Measurements from ENCODE around the gene TRIM47.

GRCh38 chr17:75917141-75917916 lies 38.9 kb upstream of the TRIM47 start:
- no peak for TF ChIP-seq EP300 (IDR thresholded peaks at IDR 0.05; ENCODE audit: borderline replicate concordance)
- no peak for TF ChIP-seq REST (IDR thresholded peaks at IDR 0.05; ENCODE audit: low read depth)
- TF ChIP-seq FOXM1 (IDR thresholded peaks at IDR 0.05; ENCODE audit: borderline replicate concordance, low read depth): no peak
- no peak for TF ChIP-seq CREB1 (IDR thresholded peaks at IDR 0.05; ENCODE audit: low read depth)
- no peak for TF ChIP-seq CEBPB (IDR thresholded peaks at IDR 0.05)
- TF ChIP-seq NFIC (IDR thresholded peaks at IDR 0.05): no peak
- TF ChIP-seq YY1 (IDR thresholded peaks at IDR 0.05; ENCODE audit: low read depth): no peak
- TF ChIP-seq MAX (IDR thresholded peaks at IDR 0.05): no peak
- no peak for TF ChIP-seq ZBTB7A (IDR thresholded peaks at IDR 0.05; ENCODE audit: low read depth)
- TF ChIP-seq RAD21 (IDR thresholded peaks at IDR 0.05; ENCODE audit: low read depth): no peak
- no peak for TF ChIP-seq TEAD4 (IDR thresholded peaks at IDR 0.05)
- no peak for TF ChIP-seq TAF1 (IDR thresholded peaks at IDR 0.05; ENCODE audit: low read depth)
- no peak for TF ChIP-seq TCF12 (IDR thresholded peaks at IDR 0.05; ENCODE audit: low read depth)

All from Ishikawa (cell line).